ENCODE results near the gene NR1D1. TPM values are rescaled to one million over a fixed set of nuclear protein-coding genes. Genes with fewer than 3 reads are reported as not detected.

The NR1D1 gene
- total and polyA plus RNA-seq, 2 of the 13 experiments (the other 11 are each of a cell fraction or from before 2014, with no cell fraction given), result 2.1 to 2.7 TPM

DNA sequence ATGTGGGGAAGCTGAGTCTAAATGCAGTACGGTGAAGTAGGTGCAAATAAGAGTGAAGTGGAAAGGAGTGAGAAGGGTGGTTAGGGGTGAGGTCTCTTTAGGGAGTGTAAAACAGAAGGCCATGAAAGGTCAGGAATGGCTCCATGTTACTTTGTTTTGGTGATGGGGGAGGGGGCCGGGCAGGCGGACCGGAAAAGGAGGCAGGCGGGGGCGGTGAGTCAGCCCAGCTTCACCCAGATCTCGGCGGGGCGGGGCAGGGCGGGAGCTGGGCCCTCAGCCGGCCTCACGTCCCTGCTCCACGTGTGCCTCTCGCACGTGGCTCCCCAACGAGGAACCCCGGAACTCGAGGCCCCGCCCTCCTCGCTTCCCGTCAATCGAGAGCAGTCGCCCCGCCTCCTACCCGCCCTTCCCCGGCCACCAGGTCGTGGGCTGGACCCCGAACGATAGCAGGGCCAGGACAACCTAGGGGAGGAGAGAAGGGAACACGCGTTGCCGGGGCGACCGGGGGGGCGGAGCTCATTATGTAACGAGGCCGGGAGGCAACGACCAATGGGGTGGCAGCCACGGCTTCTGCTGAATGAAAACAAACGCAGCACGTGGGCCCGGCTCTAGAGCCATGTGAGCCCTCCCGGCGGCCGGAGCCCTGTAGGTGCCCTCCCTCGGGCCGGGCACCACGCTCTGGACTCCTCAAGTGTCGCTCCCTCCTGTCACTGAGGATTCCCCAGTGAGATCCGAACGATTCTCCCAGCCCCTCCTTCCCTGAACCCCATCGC is 1.4 kb downstream of the NR1D1 start (continued):
- TF ChIP-seq, protein P1, sequence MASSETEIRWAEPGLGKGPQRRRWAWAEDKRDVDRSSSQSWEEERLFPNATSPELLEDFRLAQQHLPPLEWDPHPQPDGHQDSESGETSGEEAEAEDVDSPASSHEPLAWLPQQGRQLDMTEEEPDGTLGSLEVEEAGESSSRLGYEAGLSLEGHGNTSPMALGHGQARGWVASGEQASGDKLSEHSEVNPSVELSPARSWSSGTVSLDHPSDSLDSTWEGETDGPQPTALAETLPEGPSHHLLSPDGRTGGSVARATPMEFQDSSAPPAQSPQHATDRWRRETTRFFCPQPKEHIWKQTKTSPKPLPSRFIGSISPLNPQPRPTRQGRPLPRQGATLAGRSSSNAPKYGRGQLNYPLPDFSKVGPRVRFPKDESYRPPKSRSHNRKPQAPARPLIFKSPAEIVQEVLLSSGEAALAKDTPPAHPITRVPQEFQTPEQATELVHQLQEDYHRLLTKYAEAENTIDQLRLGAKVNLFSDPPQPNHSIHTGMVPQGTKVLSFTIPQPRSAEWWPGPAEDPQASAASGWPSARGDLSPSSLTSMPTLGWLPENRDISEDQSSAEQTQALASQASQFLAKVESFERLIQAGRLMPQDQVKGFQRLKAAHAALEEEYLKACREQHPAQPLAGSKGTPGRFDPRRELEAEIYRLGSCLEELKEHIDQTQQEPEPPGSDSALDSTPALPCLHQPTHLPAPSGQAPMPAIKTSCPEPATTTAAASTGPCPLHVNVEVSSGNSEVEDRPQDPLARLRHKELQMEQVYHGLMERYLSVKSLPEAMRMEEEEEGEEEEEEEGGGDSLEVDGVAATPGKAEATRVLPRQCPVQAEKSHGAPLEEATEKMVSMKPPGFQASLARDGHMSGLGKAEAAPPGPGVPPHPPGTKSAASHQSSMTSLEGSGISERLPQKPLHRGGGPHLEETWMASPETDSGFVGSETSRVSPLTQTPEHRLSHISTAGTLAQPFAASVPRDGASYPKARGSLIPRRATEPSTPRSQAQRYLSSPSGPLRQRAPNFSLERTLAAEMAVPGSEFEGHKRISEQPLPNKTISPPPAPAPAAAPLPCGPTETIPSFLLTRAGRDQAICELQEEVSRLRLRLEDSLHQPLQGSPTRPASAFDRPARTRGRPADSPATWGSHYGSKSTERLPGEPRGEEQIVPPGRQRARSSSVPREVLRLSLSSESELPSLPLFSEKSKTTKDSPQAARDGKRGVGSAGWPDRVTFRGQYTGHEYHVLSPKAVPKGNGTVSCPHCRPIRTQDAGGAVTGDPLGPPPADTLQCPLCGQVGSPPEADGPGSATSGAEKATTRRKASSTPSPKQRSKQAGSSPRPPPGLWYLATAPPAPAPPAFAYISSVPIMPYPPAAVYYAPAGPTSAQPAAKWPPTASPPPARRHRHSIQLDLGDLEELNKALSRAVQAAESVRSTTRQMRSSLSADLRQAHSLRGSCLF (CRISPR knock-in tag; IDR thresholded peaks at IDR 0.05; ENCODE audit: borderline replicate concordance), result no peak
- TF ChIP-seq, protein P2, sequence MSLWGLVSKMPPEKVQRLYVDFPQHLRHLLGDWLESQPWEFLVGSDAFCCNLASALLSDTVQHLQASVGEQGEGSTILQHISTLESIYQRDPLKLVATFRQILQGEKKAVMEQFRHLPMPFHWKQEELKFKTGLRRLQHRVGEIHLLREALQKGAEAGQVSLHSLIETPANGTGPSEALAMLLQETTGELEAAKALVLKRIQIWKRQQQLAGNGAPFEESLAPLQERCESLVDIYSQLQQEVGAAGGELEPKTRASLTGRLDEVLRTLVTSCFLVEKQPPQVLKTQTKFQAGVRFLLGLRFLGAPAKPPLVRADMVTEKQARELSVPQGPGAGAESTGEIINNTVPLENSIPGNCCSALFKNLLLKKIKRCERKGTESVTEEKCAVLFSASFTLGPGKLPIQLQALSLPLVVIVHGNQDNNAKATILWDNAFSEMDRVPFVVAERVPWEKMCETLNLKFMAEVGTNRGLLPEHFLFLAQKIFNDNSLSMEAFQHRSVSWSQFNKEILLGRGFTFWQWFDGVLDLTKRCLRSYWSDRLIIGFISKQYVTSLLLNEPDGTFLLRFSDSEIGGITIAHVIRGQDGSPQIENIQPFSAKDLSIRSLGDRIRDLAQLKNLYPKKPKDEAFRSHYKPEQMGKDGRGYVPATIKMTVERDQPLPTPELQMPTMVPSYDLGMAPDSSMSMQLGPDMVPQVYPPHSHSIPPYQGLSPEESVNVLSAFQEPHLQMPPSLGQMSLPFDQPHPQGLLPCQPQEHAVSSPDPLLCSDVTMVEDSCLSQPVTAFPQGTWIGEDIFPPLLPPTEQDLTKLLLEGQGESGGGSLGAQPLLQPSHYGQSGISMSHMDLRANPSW (CRISPR knock-in tag; IDR thresholded peaks at IDR 0.05; ENCODE audit: borderline replicate concordance), result no peak
- TF ChIP-seq ZFP36 (IDR thresholded peaks at IDR 0.05; ENCODE audit: borderline replicate concordance, low read depth, low read length, partially characterized antibody) (no peak), CCDC6 (CRISPR knock-in tag; IDR thresholded peaks at IDR 0.05) (peak; percentile 93), ZNF547 (CRISPR knock-in tag; IDR thresholded peaks at IDR 0.05) (peak; percentile 98), ZNF563 (CRISPR knock-in tag; IDR thresholded peaks at IDR 0.05) (peak; percentile 93; the same call in 1 of the 2 replicates), PCBP1 (IDR thresholded peaks at IDR 0.05; ENCODE audit: borderline replicate concordance, low read depth, low read length) (peak; percentile 91; the same call in 1 of the 2 replicates), ZNF367 (CRISPR knock-in tag; IDR thresholded peaks at IDR 0.05; ENCODE audit: borderline replicate concordance) (no peak; the same call in 1 of the 2 replicates), FOSL2 (CRISPR knock-in tag; IDR thresholded peaks at IDR 0.05) (peak; percentile 99), ZNF781 (CRISPR knock-in tag; IDR thresholded peaks at IDR 0.05; ENCODE audit: borderline replicate concordance, not compliant biosample characterization) (peak; percentile 98), ZNF263 (CRISPR knock-in tag; IDR thresholded peaks at IDR 0.05) (peak; percentile 59; the same call in 1 of the 2 replicates), RCOR2 (CRISPR knock-in tag; IDR thresholded peaks at IDR 0.05) (peak; percentile 75; the same call in 1 of the 2 replicates), ZNF879 (CRISPR knock-in tag; IDR thresholded peaks at IDR 0.05) (peak; percentile 91)
- TF ChIP-seq, protein P3, sequence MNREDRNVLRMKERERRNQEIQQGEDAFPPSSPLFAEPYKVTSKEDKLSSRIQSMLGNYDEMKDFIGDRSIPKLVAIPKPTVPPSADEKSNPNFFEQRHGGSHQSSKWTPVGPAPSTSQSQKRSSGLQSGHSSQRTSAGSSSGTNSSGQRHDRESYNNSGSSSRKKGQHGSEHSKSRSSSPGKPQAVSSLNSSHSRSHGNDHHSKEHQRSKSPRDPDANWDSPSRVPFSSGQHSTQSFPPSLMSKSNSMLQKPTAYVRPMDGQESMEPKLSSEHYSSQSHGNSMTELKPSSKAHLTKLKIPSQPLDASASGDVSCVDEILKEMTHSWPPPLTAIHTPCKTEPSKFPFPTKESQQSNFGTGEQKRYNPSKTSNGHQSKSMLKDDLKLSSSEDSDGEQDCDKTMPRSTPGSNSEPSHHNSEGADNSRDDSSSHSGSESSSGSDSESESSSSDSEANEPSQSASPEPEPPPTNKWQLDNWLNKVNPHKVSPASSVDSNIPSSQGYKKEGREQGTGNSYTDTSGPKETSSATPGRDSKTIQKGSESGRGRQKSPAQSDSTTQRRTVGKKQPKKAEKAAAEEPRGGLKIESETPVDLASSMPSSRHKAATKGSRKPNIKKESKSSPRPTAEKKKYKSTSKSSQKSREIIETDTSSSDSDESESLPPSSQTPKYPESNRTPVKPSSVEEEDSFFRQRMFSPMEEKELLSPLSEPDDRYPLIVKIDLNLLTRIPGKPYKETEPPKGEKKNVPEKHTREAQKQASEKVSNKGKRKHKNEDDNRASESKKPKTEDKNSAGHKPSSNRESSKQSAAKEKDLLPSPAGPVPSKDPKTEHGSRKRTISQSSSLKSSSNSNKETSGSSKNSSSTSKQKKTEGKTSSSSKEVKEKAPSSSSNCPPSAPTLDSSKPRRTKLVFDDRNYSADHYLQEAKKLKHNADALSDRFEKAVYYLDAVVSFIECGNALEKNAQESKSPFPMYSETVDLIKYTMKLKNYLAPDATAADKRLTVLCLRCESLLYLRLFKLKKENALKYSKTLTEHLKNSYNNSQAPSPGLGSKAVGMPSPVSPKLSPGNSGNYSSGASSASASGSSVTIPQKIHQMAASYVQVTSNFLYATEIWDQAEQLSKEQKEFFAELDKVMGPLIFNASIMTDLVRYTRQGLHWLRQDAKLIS (CRISPR knock-in tag; IDR thresholded peaks at IDR 0.05), result 0 out of 2 replicates have a peak, but pooled peaks have one; percentile 51
